AG10803 (cell line): ENCODE results near the gene F2RL2.

Experiments
- DNase-seq: peaks from one replicate; pipeline ENCODE4 v3.0.0; 2010; ENCODE audit warnings: low read depth
- H3K4me3 ChIP-seq: 2 replicates; pipeline ENCODE4 v1.5.1; 2011; ENCODE audit warnings: mild to moderate bottlenecking, low read length, control low read depth
- TF ChIP-seq, protein P1 (sequence below): conservative IDR thresholded peaks from 2 replicates; pipeline ENCODE4 v1.5.1; 2011; ENCODE audit warnings: mild to moderate bottlenecking, low read length, control low read depth, inconsistent platforms

The F2RL2 gene, protein sequence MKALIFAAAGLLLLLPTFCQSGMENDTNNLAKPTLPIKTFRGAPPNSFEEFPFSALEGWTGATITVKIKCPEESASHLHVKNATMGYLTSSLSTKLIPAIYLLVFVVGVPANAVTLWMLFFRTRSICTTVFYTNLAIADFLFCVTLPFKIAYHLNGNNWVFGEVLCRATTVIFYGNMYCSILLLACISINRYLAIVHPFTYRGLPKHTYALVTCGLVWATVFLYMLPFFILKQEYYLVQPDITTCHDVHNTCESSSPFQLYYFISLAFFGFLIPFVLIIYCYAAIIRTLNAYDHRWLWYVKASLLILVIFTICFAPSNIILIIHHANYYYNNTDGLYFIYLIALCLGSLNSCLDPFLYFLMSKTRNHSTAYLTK

DNA sequence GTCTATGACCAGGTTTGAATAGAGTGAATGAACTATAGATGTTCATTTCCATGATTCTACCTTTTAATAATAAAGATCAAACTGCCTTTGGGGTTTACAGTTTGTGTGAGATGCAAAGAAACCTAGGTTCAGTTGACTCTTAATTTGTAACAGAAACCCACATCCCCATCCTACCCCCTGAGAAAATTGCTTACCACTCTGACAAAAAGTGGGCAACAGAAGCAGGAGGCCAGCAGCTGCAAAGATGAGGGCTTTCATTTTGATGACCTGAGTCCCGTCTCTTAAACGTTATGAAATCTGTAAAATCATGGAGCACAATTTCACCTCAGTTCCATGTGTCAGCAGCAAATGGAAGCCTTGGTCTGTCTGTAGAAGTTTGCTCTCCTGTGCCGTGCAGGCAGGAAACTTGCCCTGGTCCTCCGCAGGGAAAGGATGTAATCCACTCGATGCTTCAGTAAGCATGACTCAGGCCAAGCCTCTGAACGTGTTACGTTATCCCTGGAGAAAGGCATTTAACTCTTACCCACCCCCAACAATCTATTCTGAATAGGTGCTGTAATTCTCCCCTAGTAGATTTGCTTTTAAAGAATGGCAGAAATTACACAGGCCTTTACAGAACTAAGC, at the start of gene F2RL2:
Gene F2RL2 (minus strand): TSS at position 431 of the 624 bp plus-strand sequence. CDS start 173 bp downstream, at position 258.
- TF ChIP-seq, protein P1, sequence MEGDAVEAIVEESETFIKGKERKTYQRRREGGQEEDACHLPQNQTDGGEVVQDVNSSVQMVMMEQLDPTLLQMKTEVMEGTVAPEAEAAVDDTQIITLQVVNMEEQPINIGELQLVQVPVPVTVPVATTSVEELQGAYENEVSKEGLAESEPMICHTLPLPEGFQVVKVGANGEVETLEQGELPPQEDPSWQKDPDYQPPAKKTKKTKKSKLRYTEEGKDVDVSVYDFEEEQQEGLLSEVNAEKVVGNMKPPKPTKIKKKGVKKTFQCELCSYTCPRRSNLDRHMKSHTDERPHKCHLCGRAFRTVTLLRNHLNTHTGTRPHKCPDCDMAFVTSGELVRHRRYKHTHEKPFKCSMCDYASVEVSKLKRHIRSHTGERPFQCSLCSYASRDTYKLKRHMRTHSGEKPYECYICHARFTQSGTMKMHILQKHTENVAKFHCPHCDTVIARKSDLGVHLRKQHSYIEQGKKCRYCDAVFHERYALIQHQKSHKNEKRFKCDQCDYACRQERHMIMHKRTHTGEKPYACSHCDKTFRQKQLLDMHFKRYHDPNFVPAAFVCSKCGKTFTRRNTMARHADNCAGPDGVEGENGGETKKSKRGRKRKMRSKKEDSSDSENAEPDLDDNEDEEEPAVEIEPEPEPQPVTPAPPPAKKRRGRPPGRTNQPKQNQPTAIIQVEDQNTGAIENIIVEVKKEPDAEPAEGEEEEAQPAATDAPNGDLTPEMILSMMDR, result no peak
- DNase-seq, result peak; percentile 64
- peak within 1 kb of the TSS; percentile 33 for H3K4me3 ChIP-seq

DNA sequence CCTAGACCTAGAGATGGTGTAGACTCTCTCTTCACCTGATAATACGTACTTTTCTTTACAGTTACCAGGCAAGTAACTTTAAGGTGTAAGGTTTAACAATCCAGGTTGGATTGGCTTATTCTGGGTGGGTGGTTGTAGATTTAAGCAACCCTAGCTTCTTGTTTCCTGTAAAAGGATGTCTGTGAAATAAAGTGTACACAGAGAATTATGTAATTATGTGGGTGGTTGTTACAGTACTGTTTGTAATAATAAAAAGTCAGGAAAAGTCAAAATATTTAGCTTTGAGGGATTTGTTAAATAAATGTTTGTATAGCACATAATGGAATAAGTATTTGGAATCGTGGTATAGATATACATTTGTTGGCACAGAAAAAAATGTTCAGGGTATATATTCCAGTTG, 49.0 kb upstream of the F2RL2 start:
- H3K4me3 ChIP-seq, result no peak overlapping the region
- DNase-seq, result no peak
- TF ChIP-seq, protein P1, result no peak

DNA sequence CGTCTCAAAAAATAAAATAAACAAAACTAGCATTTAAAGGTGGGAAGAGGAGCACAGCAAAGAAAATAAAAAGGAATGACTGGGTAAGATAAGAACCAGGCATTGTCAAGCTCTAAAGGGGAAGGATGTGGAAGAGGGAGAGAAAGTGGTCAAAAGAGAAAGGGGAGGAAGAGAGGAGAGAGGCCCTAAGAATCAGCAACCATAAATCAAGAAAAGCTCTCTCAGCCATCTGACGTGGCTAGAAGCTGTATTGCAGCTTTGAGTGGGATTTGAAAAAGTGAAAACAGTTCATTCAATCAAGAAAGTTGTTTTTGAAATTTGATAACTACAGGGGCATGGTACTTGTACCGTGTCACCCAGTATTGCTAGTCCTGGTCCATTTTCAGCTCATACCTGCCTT, 47.3 kb upstream of the F2RL2 start:
- H3K4me3 ChIP-seq, result no peak overlapping the region
- DNase-seq, result no peak
- TF ChIP-seq, protein P1, result no peak

DNA sequence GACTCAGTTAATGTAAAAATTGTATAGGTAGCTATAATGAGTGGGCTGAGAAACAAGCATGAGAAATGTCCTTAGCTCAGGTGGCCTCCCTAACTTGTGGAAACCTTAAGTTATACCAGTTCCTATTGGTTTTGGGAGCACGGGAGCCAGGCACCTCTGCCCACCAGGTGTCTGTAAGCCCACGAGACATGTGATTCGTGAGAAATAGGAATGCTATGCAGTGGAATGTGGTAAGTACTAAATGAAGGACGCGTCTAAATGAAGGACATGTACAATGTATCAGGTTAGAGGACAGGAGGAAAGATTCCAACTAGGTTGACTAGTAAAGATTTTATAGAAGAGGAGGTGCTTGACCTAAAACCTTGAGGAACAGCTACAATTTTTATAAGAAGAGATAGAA, 46.0 kb upstream of the F2RL2 start:
- H3K4me3 ChIP-seq, result no peak overlapping the region
- DNase-seq, result no peak
- TF ChIP-seq, protein P1, result no peak

DNA sequence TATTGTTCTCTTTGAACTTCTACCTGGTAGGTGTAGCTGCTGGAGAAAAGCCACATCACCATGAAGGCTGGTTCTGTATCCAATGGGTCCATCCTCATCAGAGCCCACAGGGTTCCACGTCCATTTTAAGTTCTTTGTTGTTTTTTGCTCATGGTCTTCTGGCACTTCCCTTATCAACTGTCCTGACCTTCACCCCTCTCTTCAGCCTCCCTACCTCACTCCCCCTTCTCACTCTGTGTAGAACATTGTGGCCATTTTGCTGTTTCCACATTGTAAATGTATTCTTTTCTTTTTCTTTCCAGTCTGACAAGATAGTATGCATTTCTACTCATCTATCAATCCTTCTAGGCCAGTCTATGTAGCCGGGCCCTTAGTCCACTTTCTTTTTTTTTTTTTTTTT, 44.3 kb upstream of the F2RL2 start:
- no peak for DNase-seq
- no peak overlapping the region for H3K4me3 ChIP-seq
- TF ChIP-seq, protein P1, result no peak

DNA sequence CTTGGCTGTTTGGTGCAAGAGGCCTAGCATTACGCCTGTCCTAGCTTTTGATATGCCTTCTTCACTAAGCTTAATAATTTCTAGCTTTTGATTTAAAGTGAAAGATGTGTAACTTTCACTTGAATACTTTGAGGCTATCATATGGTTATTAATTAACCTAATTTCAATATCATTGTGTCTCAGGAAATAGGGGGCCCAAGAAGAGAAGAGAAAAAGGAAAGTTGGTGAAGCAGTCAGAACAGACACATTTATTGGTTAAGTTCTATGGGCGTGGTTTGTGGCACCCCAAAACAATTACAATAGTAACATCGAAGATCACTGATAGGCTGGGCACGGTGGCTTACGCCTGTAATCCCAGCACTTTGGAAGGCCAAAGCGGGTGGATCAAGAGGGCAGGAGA, 40.9 kb upstream of the F2RL2 start:
- TF ChIP-seq, protein P1, result no peak
- H3K4me3 ChIP-seq, result no peak overlapping the region
- no peak for DNase-seq

DNA sequence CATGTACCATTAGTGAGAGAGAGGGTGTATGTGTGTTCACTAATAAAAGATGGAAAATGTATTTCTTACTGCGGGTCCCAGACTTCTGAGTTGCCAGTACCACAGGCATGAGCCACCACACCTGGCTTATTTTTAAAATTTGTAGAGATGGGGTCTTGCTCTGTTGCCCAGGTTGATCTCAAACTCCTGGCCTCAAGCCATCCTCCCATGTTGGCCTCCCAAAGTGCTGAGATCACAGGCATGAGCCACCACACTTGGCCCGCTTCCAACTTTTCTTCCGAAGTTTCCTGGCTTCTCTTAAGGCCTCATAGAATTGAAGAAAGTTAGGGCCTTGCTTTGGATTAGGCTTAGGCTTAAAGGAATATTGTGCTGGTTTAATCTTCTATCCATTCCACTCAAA, 40.4 kb upstream of the F2RL2 start:
- TF ChIP-seq, protein P1, result no peak
- DNase-seq, result no peak
- H3K4me3 ChIP-seq, result no peak overlapping the region
